ENCODE results near the gene FBXL7.

GRCh38 chr5:15937708-15938107 lies 437.7 kb downstream of the FBXL7 start:
- no peak for TF ChIP-seq CTCF (IDR thresholded peaks at IDR 0.05)
- TF ChIP-seq EP300 (IDR thresholded peaks at IDR 0.05), result no peak
